CD4-positive, alpha-beta T cell treated with Interleukin-6 for 4 hours (primary cell): ENCODE measurements around the gene IL4R.
"Not testable (repeated sequence)": the region's sequence is repeated elsewhere in the genome, so short reads cannot be mapped to it uniquely, and the experiment has no call there.

Source experiments
- DNase-seq: peaks from one replicate; pipeline ENCODE4 v3.0.0-alpha.2; 2020; ENCODE audit warnings: mixed read lengths

IL4R gene

DNA sequence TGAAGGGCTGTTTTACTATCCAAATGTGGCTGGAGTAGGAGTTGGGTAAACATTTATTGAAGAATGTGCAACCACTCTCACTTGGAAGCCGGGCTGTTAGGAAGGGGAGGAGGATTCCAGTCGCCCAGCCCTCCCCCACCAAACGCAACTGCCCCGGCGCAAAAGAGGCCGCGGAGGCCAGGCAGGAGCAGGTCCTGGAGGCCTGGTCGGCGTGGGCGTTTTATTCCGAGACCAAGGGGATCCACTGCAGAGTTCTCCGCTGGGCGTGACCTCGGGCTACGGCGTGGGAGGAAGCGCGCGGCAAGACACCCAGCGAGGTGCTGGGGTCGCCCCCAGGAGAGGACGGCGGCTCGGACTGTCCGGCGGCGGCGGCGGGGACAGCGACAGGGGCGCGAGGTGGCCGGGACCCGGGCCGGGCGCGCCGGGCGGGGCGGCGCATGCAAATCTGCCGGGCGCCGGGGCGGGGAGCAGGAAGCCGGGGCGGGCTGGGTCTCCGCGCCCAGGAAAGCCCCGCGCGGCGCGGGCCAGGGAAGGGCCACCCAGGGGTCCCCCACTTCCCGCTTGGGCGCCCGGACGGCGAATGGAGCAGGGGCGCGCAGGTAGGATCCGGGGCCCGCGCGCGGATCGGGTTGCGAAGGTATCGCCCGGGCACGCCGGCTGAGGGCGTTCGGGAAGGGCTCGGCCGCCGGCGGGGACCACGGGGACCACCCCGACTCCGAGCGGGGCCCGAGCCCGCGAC lies at the start of gene IL4R:
IL4R (plus strand) TSS at position 553 of the 739 bp plus-strand sequence. CDS start 26,230 bp downstream, outside the sequence.
- DNase-seq = peak; percentile 70

DNA sequence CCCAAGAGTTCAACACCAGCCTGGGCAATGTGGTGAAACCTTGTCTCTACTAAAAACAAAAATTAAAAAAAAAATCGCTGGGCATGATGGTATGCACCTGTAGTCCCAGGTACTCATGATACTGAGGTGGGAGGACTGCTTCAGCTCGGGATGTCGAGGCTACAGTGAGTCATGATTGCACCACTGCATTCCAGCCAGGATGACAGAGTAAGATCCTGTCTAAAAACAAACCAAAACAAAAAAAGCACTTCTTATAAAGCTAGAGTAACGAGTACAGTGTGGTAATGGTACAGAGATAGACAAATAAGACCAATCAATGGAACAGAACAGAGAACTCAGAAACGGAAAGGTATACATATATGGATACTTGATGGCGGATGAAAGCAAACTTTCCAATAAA lies 49.6 kb upstream of the IL4R start:
- DNase-seq = no peak

GRCh38 chr16:27265982-27266381 lies 47.8 kb upstream of the IL4R start:
- DNase-seq = no peak

DNA sequence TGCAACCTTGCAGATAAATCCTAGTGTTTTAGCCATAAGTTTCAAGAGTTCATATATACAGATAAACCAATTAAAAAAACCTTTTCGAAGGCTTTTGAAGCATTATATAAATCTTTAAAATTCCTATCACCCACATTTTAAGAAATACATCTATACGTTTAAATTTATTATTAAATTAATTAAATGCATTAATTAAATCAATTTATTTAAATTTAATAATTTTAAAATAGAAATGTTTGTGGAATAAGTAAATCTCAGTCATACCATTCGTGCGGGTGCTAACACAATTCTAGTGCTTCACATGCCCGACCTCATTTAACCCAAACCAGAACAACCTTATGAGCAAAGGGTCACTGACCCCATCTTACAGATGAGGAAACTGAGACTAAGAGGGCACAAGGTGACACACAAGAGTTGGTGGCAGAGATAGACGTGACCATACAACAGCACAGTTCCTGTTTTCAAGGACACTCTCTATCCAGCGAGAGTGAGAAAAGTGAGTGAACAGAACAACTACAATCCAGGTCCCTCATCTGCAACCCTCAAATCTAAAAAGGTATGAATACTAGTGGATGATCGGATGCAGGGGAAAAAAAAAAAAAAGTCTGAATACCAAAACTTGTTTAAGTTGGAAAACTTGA lies 46.6 kb upstream of the IL4R start:
- DNase-seq = no peak

- DNase-seq = peak; percentile 98
Measured at GRCh38 chr16:27268376-27269299, 45.1 kb upstream of the IL4R start, which contains the start of gene NSMCE1. TSS of gene NSMCE1 (minus strand) at chr16:27268772. CDS start at chr16:27257570, 11,202 bp downstream.

DNA sequence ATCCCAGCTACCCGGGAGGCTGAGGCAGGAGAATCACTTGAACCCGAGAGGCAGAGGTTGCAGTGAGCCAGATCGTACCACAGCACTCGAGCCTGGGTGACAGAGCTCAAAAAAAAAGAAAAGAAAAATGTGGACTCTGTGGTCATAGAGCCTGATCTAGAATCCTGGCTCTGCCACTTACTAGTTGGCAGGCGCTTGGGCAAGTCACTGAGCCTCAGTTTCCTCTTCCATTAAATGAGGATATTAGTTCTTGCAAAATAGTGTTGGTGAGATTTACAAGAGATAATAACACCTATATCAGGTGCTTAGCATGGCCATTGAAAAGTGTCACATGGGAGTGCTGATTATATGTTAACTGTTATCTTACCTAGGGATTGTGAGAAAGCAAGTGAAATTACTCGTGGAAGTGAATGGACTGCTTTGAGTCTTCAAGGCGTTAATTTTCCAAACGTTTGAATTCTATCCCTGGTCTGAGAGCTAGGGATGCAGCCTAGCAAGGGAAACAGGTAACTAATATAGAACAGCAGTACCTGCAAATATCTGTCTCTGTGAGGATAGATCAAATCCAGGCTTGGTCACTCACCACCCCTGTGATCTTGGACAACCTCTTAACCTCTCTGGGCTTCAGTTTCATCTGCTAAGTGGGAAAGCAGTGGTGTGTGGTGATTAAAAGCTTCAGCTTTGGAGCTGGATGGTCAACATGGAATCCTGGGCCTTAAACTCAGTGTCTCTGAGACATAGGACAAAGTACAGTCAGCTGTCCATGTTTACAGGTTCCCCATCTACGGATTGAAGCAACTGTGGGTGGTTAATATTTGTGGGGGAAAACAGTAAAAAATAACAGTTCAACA lies 44.2 kb upstream of the IL4R start:
- no peak for DNase-seq

DNA sequence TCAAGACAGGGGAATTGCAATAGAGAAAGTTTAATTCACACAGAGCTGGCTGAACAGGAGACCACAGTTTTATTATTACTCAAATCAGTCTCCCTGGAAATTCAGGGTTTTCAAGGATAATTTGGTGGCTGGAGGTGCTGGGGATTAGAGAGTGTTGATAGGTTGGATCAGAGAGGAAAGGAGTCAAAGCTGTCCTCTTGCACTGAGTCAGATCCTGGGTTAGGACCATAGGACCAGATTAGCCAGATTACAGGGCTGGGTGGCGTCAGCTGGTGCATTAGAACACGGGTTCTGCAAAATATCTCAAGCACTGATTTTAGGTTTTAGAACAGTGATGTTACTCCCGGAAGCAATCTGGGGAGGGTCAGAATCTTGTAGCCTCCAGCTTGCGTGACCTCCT lies 43.4 kb upstream of the IL4R start:
- no peak for DNase-seq

- DNase-seq = no peak
Measured at GRCh38 chr16:27272076-27272475, 41.7 kb upstream of the IL4R start.

GRCh38 chr16:27272697-27273096 lies 41.1 kb upstream of the IL4R start:
- DNase-seq = not testable (repeated sequence)

DNA sequence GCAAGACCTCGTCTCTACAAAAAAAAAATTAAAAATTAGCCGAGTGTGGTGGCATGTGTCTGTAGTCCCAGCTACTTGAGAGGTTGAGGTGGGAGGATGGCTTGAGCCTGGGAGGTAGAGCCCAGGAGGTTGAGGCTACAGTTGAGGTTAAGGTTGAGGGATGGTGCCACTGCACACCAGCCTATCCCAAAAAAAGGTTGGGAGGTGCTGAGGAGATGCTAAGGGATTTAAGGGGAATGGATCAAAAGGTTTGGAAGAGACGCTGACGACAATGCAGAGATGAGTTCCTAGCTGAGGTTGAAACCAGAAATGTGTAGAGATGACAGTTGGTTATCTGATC lies 40.5 kb upstream of the IL4R start:
- DNase-seq = no peak

DNA sequence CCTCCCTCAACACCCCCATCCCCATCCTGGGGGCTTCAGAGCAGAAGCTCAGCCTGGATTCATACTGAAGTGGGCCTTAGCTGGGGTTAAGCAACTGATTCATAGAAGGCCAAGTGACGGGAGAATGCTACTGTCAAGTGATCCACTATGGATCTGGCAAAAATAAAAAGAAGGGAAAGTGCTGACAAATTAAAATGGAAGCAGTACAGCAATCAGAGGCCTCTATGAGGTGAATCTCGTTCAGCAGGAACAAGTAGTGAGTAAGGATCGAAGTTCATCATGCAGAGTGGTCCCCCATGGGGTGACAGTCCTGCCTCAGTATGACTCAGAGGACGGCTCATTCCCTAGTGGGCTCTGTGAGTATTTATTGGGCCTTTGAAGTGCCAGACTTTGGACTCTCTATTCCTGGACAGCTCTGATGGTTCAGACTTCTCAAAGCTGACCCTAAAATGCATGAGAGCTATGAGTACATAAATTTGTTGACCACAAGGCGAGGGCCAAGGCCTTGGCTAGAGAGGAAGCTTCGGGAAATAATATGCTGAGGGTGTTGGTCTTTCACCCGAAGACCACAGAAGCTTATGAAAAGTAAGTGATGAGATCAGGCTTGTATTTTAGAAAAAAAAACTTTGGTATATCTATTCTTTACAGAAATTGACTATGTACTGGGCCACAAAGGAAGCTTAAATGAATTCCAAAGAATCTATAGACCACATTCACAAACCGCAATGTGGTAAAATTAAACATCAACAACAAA lies 39.9 kb upstream of the IL4R start:
- DNase-seq = peak; percentile 34

DNA sequence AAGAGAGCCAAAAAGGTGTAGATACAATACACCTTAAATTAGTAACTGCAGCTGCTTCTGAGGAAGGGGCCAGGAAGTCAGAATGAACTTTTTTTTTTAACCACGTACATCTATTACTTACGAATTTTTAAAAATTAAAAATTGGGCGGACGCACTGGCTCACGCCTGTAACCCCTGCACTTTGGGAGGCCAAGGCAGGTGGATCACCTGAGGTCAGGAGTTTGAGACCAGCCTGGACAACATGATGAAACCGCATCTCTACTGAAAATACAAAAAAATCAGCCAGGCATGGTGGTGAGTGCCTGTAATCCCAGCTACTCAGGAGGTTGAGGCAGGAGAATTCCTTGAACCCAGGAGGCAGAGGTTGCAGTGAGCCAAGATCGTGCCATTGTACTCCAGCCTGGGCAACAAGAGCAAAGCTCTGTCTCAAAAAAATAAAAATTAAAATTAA lies 39.3 kb upstream of the IL4R start:
- not testable (repeated sequence) for DNase-seq

DNA sequence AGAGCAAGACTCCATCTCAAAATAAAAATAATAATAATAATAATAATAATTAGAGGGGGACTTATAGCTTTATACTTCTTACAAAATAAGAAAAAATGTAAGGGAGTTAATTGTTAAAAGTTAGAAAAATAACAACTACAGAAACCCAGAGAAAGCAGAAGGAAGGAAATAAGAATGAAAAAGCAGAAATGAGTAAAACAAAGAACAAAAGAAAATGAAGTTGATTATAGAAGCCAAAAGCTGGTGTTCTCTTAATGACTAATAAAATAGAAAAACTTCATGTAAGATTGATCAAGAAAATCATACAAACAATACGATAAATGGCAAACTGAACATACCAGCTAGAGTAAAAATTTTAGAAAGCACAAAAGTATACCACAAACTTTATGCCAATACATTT lies 38.4 kb upstream of the IL4R start:
- no peak for DNase-seq

DNA sequence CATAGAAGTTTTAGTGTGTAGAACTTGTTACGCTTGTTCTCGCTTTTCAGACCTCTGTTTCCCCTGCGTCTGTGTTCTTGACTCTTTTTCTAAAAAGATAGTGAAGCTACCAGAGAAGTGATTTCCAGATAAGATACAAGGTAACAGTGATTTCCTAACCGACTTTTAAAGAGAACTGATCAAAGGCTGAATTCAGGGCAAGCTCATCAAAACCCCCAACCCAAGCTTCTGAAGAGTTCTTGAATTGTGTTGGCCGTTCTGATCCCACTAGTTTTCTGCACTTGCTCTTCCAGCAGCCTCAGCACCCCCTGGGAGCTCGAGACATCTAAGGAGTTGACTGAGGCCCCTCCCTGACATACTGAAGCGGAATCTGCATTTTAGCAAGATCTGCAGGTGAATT lies 32.5 kb upstream of the IL4R start:
- peak; percentile 13 for DNase-seq

- DNase-seq = no peak
Measured at GRCh38 chr16:27284865-27285675, 28.7 kb upstream of the IL4R start.

DNA sequence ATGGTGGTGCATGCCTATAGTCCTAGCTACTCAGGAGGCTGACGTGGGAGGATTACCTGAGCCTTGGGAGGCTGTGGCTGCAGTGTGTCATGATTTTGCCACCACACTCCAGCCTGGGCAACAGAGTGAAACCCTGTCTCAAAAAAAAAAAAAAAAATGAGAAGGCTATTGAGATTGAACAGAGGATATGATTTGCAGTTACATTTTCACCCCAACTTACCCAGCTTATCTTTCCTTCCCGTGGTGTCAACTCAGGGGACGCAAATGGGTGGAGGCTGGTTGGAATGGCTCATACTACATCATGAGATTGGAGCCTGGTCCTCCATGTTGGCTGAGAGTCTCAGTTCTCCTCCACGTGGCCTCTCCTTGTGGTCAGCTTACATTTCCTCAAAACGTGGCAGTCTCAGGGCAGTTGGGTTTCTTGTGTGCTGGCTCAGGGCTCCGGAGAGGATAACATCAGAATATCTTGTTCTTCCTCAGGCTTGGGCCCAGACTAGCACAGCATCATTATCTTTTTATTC lies 28.0 kb upstream of the IL4R start:
- DNase-seq = no peak

DNA sequence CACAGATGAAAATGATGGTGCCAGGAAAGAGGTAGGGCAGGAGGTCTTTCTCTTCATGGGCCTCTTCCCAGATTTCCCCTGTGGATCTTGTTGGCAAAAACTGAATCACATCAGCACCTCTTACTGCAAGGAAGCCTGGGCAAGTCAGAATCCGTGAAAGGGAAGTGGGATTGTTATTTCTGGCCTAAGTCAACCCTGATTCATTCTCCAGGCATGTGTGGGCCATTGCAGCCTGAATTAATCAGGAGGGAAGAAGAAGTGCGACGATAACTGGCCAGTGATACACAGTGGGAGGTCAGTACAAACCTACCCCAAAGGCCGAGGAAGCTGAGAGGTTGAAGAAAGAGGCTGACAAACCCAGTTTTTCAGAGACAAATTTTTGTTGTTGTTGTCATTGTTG lies 27.3 kb upstream of the IL4R start:
- no peak for DNase-seq

GRCh38 chr16:27287051-27287811 lies 26.5 kb upstream of the IL4R start:
- DNase-seq = no peak

DNA sequence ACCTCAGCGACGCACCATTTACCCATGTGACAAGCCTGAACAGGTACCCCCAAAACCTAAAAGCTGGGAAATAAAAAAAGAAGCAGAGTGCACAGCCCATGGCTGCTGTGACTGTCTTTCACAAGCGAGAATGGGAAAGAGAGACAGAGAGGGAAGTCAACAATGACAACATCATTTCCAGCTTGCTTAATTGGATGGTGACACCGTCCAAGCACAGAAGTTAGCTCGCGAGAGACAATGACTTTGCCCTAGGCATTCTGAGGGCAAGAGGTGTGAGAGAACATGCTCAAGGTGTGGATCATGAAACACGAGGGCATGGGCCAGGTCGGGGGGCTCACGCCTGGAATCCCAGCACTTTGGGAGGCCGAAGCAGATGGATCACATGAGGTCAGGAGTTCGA lies 25.9 kb upstream of the IL4R start:
- no peak for DNase-seq

GRCh38 chr16:27288313-27288712 lies 25.5 kb upstream of the IL4R start:
- DNase-seq = not testable (repeated sequence)
